NCI-H2107 treated with DMSO at 0.1 percent for 48 hours (cell line): ENCODE data around the gene CDK7.
"Not testable (repeated sequence)": the region's sequence is repeated elsewhere in the genome, so short reads cannot be mapped to it uniquely, and the experiment has no call there.

Experiments
- DNase-seq: peaks from one replicate; lab custom pipeline; 2025; ENCODE audit not compliant: unreplicated experiment; lab: John Stamatoyannopoulos, UW

CDK7 gene

DNA sequence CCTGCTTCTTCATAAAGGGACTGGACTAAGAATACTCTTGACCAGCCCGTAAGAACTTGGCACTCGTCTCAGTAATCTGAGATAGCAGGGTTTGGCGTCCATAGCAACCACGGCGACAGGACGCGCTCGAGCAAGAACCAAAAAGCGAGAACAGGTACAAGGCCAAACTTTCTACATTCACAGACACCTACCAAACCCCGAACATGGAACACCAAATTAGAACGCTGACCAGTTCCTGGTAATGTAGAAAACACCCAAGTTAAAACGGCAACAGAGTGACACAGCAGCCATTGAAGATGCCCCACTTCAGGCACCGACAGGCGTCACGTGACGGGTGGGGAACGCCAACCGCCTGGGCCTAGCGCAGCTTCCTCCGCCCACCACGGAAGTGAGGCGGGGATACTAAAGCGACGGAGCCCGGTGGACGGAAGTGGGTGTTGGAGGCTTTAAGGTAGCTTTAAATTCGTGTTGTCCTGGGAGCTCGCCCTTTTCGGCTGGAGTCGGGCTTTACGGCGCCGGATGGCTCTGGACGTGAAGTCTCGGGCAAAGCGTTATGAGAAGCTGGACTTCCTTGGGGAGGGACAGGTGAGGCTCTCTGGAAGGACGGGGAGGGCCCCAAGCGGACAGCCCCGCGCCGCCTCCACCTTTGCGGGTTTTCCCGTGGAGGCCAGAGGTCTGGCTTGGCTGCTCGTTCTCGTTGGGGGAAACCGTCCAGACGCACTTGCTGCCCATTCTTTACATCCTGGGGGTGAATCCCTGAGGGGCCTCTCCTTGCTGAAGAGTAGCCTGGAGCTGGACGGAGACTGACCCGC is at the start of gene CDK7:
Gene CDK7 (plus strand): TSS at position 430 of the 812 bp plus-strand sequence. CDS start 90 bp downstream, at position 520.
- DNase-seq, result peak; percentile 65

GRCh38 chr5:69187342-69187741 is 47.3 kb upstream of the CDK7 start:
- no peak for DNase-seq

GRCh38 chr5:69188811-69189161 is 45.9 kb upstream of the CDK7 start:
- no peak for DNase-seq

GRCh38 chr5:69189162-69190086 is 45.3 kb upstream of the CDK7 start, which contains the start of gene CENPH:
Gene CENPH (plus strand): TSS chr5:69189583. CDS start chr5:69189635, 52 bp downstream.
- peak; percentile 65 for DNase-seq

DNA sequence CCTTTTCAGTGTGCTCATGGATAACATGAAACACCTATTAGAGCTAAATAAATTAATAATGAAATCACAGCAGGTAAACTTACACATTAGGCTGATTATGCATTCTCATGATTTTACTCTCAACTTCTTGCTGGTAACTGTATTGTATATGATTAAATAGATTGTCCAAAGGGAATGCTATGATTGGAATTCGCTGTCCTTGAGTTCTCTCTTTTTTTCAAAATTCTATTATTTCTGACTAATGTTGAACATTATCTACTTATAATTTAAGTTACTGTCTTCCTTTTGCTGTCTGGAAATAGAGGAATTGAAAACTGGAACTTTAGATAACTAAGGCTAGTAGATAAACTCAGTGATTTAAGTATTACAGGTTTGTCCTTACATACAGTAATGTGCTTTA is 32.2 kb upstream of the CDK7 start:
- no peak for DNase-seq

DNA sequence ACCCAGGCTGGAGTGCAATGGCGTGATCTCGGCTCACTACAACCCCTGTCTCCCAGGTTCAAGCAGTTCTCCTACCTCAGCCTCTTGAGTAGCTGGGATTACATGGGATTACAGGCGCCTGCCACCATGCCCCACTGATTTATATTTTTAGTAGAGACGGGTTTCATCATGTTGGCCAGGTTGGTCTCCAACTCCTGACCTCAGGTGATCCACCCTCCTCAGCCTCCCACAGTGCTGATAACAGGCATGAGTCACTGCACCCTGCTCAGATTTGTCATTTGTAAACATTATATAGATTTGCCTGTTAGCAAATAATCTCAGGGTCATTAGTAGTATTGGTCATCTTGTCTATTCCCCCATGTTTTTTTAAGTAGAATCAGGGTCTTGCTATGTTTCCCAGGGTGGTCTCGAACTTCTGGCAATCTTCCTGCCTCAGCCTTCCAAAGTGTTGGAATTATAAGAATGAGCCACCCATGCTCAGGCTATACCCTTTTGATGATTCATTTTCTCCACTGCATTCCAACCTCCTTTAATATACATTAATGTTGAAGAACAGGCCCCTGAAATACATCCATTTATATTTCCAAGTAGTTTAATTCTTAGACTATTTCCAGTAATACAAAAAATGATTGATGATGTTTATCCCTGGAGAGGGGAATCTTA is 28.0 kb upstream of the CDK7 start:
- DNase-seq, result no peak

- DNase-seq, result no peak
These were observed 25.1 kb upstream of the CDK7 start for GRCh38 chr5:69209602-69210001.

GRCh38 chr5:69211200-69211599 is 23.5 kb upstream of the CDK7 start:
- DNase-seq, result no peak

DNA sequence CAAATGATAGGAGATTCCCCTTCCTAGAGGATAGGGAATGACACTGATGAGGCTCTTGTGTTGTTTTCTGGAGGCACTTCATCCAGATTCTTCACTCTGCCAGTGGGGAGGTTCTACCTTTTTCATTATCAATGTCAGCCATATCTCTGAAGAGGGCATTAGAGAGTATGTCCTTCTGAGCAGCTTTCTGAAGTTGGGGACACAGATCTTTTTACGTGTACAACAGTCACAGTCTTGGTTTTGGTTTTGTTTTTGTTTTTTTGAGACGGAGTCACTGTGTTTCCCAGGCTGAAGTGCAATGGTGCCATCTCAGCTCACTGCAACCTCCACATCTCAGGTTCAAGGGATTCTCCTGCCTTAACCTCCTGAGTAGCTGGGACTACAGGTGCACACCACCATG is 22.7 kb upstream of the CDK7 start:
- DNase-seq, result no peak

DNA sequence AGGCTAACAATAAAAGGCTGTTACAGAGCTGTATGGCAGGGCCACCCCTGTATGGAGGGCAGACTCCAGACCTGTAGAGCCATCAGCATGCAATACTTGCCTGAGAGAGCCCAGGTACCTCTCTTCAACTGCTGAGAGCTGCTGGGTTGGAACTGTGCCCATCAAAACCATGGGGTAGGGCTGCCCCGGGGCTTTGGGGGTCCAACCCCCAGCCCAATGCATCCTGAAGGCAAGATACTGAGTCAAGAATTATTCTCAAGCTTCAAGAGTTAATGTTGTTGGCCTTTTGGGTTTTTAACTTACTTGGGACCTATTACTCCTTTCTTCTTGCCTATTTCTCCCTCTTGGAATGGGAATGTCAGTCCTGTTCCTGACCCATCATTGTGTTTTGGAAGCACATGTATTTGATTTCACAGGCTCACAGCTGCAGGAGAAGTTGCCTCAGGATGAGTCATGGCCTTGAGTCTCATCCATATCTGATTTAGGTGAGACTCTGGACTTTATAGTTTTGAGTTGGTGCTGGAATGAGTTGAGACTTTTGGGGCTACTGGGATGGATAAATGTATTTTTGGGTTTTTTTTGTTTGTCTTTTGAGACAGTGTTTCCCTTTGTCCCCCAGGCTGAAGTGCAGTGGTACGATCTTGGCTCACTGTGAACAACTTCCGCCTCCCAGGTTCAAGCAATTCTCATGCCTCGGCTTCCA is 21.0 kb upstream of the CDK7 start:
- DNase-seq, result no peak

DNA sequence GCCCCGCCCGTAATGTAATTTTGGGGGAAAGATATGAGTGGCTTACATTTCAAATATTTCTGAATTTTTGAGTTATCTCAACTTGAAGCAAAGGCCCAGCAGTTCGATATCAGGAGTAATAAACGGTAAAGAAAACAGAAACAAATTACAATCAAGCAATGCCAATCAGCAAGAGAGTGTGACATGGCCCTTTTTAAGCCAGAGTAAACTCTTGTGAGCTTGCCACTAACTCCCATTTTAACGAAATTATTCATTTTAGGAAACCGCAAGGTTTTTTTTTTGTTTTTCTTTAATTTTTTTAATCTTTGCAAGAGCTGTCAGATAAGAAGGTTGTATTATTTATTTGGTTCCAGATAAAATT is 17.6 kb upstream of the CDK7 start:
- no peak for DNase-seq

DNA sequence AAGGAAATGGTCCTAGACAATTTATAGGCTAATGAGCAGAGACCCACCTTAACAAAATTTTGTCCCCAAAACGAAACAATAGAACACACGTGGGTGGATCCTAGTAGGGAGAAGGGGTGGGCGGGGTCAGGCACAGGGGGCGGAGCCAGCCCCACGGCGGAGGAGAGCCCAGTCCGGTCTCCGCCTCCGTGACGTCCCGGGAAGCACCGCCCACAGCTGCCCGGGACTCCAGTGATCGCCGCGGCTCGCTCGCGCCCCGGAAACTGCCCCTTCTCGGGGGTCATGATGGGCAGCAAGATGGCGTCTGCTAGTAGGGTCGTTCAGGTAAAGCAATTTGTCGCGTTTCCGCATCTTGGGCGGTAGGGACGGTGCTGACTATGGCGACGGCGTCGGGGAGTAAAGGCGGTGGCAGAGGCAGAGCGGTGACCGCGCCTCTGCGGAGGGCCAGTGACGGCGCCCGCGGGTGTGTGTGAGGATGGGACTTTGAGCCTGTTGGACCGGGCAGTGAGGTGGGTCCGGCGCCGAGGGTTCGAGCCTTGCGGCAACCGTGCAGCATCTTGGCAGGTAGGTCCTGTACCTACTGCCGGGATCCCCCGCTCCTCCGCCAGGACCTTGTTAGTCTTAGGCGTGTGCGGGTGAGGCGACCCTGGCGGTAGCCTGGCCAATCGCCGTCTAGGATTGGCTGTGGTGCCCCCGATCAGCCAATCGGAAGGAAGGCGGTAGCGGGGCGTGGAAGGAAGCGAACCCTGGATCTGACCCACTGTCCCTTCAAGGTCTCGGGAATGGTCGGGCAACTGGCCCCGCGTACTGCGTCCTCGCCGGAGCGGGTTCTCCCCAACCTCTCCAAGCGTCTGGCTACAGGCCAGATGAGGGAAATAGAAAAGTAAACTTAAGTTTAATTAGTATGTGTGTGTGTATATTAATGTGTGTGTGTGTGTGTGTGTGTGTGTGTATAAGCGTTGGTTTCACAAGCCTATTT is 16.8 kb upstream of the CDK7 start:
- peak; percentile 60 for DNase-seq

DNA sequence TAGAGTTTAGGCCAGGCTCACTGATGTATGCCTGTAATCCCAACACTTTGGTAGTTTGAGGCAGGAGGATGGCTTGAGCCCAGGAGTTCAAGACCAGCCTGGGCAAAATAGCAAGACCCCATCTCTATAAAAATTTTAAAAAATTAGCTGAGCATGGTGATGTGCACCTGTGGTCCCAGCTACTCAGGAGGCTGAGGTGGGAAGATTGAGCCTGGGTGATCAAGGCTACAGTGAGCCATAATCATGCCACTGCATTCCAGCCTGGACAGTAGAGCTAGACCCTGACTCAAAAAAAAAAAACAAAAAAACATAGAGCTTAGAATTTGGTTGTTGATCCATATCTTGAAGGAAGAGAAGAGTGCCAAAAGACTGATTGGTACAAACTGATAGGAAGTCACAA is 14.7 kb upstream of the CDK7 start:
- no peak for DNase-seq

- not testable (repeated sequence) for DNase-seq
These were observed 14.3 kb upstream of the CDK7 start for GRCh38 chr5:69220371-69220770.

DNA sequence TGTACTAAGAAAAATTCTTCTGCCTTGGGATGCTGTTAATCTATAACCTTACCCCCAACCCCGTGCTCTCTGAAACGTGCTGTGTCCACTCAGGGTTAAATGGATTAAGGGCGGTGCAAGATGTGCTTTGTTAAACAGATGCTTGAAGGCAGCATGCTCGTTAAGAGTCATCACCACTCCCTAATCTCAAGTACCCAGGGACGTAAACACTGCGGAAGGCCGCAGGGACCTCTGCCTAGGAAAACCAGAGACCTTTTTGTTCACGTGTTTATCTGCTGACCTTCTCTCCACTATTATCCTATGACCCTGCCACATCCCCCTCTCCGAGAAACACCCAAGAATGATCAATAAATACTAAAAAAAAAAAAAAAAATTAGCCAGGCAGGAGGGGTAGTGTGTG is 13.9 kb upstream of the CDK7 start:
- DNase-seq, result not testable (repeated sequence)

GRCh38 chr5:69224520-69224919 is 10.2 kb upstream of the CDK7 start:
- DNase-seq, result no peak

DNA sequence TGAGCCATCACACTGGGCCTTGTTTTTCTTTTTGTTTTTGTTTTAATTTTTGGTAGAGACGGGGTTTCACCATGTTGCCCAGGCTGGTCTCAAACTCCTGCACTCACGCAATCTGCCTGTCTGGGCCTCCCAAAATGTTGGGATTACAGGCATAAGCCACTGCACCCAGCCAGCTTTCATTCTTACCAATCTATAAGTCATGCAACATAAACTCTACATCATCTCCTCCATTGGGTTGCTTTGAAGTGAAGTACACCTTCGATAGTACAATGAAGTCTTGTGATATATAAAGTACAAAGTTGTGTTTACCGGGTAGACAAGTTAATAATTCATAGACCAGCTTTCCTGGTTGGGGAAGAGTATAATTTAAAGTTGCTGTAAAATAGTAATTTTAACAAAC is 8.8 kb upstream of the CDK7 start:
- no peak for DNase-seq

DNA sequence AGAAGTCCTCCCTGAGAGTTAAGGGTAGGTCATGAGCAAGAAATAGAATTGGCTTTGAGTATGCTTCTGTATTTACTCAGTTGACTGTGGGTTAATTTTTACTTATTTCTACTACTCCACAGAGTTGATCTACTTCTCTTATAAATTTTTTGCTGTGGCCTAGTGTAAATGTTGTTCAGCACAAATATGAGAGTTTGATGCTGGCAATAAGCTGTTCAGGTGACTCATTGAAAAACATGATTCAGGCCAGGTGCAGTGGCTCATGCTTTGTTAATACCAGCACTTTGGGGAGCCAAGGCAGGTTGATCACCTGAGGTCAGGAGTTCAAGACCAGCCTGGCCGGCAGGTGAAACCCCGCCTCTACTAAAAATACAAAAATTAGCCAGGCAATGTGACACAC is 4.5 kb upstream of the CDK7 start:
- no peak for DNase-seq

- no peak for DNase-seq
These were observed 3.4 kb upstream of the CDK7 start for GRCh38 chr5:69231281-69231680.

DNA sequence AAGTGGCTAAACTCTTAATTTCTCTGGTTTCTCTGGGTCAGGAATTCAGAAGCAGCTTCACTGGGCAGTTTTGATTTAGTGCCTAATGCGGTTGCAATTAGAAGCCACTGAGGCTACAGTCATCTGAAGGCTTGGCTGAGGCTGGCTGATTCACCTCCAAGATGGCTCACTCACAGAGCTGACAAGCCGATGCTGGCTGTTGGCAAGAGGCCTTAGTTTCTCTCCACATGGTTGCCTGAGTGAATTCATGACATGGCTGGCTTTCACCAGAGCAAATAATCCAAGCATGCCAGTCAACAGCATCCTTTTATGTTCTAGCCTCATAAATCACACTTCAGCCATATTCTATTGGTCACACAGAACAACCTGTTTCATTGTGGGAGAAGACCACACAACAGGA is 2.8 kb upstream of the CDK7 start:
- no peak for DNase-seq
